GM12864 (cell line): ENCODE results near the gene ASIC3.

Experiments used
- DNase-seq: peaks from one replicate; pipeline ENCODE4 v3.0.0-alpha.2; 2011; ENCODE audit warnings: low read depth
- H3K4me3 ChIP-seq: 2 replicates; pipeline ENCODE4 v1.5.1; 2011; ENCODE audit warnings: mild to moderate bottlenecking, low read depth, low read length, control low read depth
- CTCF ChIP-seq: IDR thresholded peaks from 2 replicates; pipeline ENCODE4 v1.5.1; 2011; ENCODE audit warnings: low read depth, mild to moderate bottlenecking, moderate library complexity, low read length, control low read depth, inconsistent platforms; ENCODE audit errors: missing control alignments

The ASIC3 gene

DNA sequence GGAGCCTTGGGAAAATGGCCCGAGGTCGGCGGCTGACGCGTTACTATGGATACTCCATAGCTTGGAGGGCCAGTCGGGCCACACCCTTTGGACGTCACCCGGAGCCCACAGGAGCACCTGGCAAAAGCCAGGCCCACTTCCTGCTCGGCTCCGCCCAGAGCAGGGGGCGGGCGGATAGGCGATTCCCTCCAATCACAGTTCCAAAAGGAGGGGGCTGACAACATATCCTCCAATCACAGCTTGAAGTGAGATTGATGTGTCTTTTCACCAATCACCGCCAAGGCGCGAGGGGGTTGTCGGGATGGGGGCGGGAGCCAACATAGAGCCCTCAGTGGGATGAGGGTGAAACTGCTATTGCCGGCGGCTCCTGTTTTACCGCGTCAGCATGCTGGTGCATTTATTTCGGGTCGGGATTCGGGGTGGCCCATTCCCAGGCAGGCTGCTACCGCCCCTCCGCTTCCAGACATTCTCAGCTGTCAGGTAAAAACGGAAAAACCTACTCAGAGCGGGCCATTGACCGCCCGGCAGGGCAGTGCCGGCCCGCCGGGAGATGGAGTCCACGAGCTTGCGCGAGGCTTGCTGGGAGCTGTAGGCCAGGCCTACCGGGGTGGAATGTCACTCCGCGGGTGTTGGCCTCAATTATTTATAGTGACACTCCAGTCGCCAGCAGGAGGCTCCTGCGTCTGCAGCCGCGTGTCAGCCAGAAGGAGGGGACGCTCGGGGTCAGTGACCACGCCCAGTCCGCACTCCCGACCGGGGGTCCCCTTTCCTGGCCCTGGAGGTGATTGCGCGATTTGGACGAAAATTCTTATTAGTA, 20.0 kb upstream of the ASIC3 start, which contains the start of gene ABCB8:
Gene ABCB8, plus strand, starts transcription at position 320 of the 817 bp plus-strand sequence. Its CDS starts 66 bp downstream, at position 386.
- peak within 1 kb of the TSS; percentile 82 for H3K4me3 ChIP-seq
- peak; percentile 96 for DNase-seq
- peak; percentile 32 for TF ChIP-seq CTCF

- no peak for TF ChIP-seq CTCF
- H3K4me3 ChIP-seq: peak overlapping the region; percentile 82
- no peak for DNase-seq
Measured at GRCh38 chr7:151028948-151029501, 19.3 kb upstream of the ASIC3 start.

DNA sequence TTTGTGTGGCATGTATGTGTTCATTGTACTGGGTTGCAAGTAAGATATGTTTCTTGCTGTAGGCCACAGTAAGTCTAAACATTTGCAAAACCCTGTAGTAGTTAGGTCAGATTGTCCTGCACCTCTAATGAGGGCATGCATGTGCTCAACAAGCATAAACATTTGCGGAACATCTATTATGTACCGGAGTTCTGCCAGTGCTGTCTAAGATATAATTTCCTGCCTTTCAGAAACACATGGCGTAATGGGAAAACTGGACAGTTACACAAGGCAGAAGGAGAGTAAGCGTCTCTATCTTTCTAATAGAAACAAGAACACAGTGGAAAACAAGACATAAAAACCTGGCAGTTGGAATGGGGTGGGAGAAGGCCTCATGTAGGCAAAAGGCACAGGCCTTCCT, 17.3 kb upstream of the ASIC3 start:
- DNase-seq: no peak
- no peak for TF ChIP-seq CTCF
- no peak overlapping the region for H3K4me3 ChIP-seq

DNA sequence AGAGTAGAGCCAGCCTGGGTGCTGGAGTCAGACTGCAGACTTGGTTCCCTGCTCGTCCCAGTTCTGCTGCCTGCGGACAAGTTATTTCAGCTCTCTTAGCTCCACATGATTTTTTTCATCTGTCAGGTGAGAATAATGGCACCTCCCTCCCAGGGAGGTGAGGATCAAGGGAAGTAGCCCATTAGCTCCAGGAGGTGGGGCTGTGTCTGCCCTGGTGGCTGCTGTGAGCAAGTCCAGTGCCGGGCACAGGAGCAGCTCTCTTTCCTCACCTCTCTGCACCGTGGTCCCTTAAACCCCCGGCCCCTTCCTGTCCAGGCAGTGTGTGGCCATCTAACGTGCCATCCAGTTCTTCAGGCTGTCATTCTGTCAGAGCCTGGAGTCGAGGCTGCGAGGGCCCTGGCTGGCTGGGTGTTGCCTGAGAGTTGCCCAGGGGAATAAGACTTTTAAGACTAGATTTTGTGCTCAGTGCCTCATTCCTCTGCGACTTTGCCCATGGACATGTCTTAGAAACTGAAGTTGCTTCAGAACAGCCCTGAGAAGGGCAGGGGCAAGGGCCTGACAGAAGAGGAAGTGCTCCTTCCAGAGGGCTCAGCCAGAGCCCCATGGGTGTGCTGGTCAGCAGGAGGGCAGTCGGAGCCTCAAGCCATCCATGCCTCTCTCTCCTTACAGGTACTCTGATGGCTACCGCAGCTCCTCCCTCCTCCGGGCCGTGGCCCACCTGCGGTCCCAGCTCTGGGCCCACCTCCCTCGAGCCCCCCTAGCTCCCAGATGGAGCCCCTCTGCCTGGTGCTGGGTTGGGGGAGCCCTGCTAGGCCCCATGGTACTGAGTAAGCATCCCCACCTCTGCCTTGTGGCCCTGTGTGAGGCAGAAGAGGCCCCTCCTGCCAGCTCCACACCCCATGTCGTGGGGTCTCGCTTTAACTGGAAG, 15.1 kb upstream of the ASIC3 start:
- TF ChIP-seq CTCF: no peak
- no peak for DNase-seq
- no peak overlapping the region for H3K4me3 ChIP-seq

DNA sequence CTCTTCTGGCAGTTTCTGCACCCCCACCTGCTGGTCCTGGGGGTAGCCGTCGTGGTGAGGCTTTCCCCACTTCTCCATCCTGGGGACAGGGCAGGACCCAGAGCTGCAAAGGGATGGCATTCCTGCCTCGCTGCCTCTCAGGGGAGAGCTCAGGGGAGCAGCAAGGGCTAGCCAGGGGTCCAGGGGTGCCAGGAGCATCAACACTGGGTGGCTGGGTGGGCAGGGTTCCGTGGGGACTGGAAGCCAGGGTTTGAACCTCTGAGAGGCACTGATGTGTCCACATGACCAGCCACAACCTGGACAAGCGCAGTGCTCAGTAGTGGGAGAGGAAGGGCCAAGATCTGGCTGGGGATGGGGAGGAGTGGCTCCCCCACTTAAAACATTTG, 14.5 kb upstream of the ASIC3 start:
- no peak for DNase-seq
- H3K4me3 ChIP-seq: no peak overlapping the region
- no peak for TF ChIP-seq CTCF

GRCh38 chr7:151034312-151035025, 13.9 kb upstream of the ASIC3 start:
- DNase-seq: no peak
- TF ChIP-seq CTCF: no peak
- H3K4me3 ChIP-seq: no peak overlapping the region
